Loucy (cell line): ENCODE measurements around the gene CABP4.

Source experiments
- EZH2phosphoT487 ChIP-seq: fragments of 200-600 bp; IDR thresholded peaks from 2 replicates; pipeline ENCODE4 v1.6.1; 2018; ENCODE audit warnings: antibody characterized with exemption, mild to moderate bottlenecking, moderate library complexity, borderline replicate concordance
- TF ChIP-seq, protein P1 (sequence below): fragments of 200-600 bp; sonication (generic); conservative IDR thresholded peaks from 2 replicates; pipeline ENCODE4 v1.5.1; 2014; ENCODE audit warnings: mild to moderate bottlenecking, antibody characterized with exemption, low read length

- TF ChIP-seq EZH2phosphoT487, result no peak
- TF ChIP-seq, protein P1, sequence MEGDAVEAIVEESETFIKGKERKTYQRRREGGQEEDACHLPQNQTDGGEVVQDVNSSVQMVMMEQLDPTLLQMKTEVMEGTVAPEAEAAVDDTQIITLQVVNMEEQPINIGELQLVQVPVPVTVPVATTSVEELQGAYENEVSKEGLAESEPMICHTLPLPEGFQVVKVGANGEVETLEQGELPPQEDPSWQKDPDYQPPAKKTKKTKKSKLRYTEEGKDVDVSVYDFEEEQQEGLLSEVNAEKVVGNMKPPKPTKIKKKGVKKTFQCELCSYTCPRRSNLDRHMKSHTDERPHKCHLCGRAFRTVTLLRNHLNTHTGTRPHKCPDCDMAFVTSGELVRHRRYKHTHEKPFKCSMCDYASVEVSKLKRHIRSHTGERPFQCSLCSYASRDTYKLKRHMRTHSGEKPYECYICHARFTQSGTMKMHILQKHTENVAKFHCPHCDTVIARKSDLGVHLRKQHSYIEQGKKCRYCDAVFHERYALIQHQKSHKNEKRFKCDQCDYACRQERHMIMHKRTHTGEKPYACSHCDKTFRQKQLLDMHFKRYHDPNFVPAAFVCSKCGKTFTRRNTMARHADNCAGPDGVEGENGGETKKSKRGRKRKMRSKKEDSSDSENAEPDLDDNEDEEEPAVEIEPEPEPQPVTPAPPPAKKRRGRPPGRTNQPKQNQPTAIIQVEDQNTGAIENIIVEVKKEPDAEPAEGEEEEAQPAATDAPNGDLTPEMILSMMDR, result no peak
Measured at GRCh38 chr11:67408437-67409200, 46.5 kb upstream of the CABP4 start.
